Stomach (tissue), 4 donors: ENCODE results near the gene SYNPR.

Source experiments
- POLR2A ChIP-seq, 4 donors: fragments of 450-650 bp; IDR thresholded peaks; one replicate each; pipeline ENCODE4 v1.6.1; 2016; ENCODE audit warnings: antibody characterized with exemption in 4 of 4, control low read depth in 2 of 4, mild to moderate bottlenecking in 1 of 4, moderate library complexity in 1 of 4
- TF ChIP-seq, protein P1 (sequence below), 7 experiments: fragments of 450-650 bp in 4 of 7; fragments of 200-600 bp in 3 of 7; sonication (generic) in 3 of 7; IDR thresholded peaks; one replicate each; pipeline ENCODE4 v1.5.1; 2016 to 2019; ENCODE audit warnings: antibody characterized with exemption in 7 of 7, control low read depth in 2 of 7, mild to moderate bottlenecking in 1 of 7

DNA sequence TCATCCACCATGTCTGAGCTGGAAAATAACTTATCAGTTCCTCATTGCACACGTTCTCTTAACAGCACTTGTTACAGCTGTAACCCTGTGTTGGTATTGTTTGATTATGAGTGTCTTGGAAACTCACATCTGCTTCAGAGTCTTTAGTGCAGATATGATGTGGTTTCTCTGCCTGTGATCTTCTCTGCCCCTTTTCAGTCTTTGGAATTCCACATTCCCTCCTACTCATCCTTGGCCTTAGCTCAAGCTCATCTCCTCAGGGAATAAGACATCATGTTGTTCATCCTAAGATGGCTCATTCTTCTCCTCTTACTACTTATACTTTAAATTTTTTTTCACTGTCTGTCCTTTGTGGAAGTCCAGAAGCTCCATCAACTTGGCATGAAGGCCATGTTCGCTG, 77.7 kb downstream of the SYNPR start:
- TF ChIP-seq, protein P1, sequence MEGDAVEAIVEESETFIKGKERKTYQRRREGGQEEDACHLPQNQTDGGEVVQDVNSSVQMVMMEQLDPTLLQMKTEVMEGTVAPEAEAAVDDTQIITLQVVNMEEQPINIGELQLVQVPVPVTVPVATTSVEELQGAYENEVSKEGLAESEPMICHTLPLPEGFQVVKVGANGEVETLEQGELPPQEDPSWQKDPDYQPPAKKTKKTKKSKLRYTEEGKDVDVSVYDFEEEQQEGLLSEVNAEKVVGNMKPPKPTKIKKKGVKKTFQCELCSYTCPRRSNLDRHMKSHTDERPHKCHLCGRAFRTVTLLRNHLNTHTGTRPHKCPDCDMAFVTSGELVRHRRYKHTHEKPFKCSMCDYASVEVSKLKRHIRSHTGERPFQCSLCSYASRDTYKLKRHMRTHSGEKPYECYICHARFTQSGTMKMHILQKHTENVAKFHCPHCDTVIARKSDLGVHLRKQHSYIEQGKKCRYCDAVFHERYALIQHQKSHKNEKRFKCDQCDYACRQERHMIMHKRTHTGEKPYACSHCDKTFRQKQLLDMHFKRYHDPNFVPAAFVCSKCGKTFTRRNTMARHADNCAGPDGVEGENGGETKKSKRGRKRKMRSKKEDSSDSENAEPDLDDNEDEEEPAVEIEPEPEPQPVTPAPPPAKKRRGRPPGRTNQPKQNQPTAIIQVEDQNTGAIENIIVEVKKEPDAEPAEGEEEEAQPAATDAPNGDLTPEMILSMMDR (IDR thresholded peaks at IDR 0.05), result no peak
- no peak for TF ChIP-seq POLR2A (IDR thresholded peaks at IDR 0.05)
